ENCODE data around the gene LRCH1.

Gene LRCH1

GRCh38 chr13:46531953-46532352 lies 21.0 kb upstream of the LRCH1 start:
- no peak for DNase-seq (ENCODE audit: low read depth, low spot score)

GRCh38 chr13:46535002-46535401 lies 18.0 kb upstream of the LRCH1 start:
- no peak for DNase-seq (ENCODE audit: low read depth, low spot score)

GRCh38 chr13:46535825-46536224 lies 17.1 kb upstream of the LRCH1 start:
- no peak for DNase-seq (ENCODE audit: low read depth, low spot score)

- no peak for DNase-seq (ENCODE audit: low read depth, low spot score)
Observed at GRCh38 chr13:46536341-46536740, 16.6 kb upstream of the LRCH1 start.

GRCh38 chr13:46539231-46539630 lies 13.7 kb upstream of the LRCH1 start:
- DNase-seq (ENCODE audit: low read depth, low spot score), result no peak

- no peak for DNase-seq (ENCODE audit: low read depth, low spot score)
Observed at GRCh38 chr13:46541210-46541609, 11.8 kb upstream of the LRCH1 start.

- no peak for DNase-seq (ENCODE audit: low read depth, low spot score)
Observed at GRCh38 chr13:46542833-46543232, 10.1 kb upstream of the LRCH1 start.

GRCh38 chr13:46543287-46543686 lies 9.7 kb upstream of the LRCH1 start:
- DNase-seq (ENCODE audit: low read depth, low spot score), result no peak

GRCh38 chr13:46544208-46544607 lies 8.8 kb upstream of the LRCH1 start:
- no peak for DNase-seq (ENCODE audit: low read depth, low spot score)

- DNase-seq (ENCODE audit: low read depth, low spot score), result no peak
Observed at GRCh38 chr13:46544811-46545210, 8.2 kb upstream of the LRCH1 start.

- DNase-seq (ENCODE audit: low read depth, low spot score), result no peak
Observed at GRCh38 chr13:46546084-46546768, 6.7 kb upstream of the LRCH1 start.

GRCh38 chr13:46550822-46551221 lies 2.1 kb upstream of the LRCH1 start:
- no peak for DNase-seq (ENCODE audit: low read depth, low spot score)

- DNase-seq (ENCODE audit: low read depth, low spot score), result peak; percentile 86
Observed at GRCh38 chr13:46551410-46552302, 1.3 kb upstream of the LRCH1 start.

- DNase-seq (ENCODE audit: low read depth, low spot score), result no peak
Observed at GRCh38 chr13:46552303-46552682, 677 bp upstream of the LRCH1 start.

- DNase-seq (ENCODE audit: low read depth, low spot score), result no peak
Observed at GRCh38 chr13:46553521-46553885, 533 bp downstream of the LRCH1 start.

GRCh38 chr13:46553886-46554858 lies 1.2 kb downstream of the LRCH1 start:
- peak; percentile 88 for DNase-seq (ENCODE audit: low read depth, low spot score)

- no peak for DNase-seq (ENCODE audit: low read depth, low spot score)
Observed at GRCh38 chr13:46554951-46555350, 2.0 kb downstream of the LRCH1 start.

GRCh38 chr13:46555722-46556417 lies 2.9 kb downstream of the LRCH1 start:
- no peak for DNase-seq (ENCODE audit: low read depth, low spot score)

GRCh38 chr13:46556418-46556779 lies 3.4 kb downstream of the LRCH1 start:
- no peak for DNase-seq (ENCODE audit: low read depth, low spot score)

- DNase-seq (ENCODE audit: low read depth, low spot score), result no peak
Observed at GRCh38 chr13:46559272-46559805, 6.4 kb downstream of the LRCH1 start.

GRCh38 chr13:46560778-46561177 lies 7.8 kb downstream of the LRCH1 start:
- DNase-seq (ENCODE audit: low read depth, low spot score), result no peak

Measured in astrocyte of the hippocampus (primary cell).